Lower leg skin (tissue), 4 donors: Measurements from ENCODE around the gene PRPF8. TPM values are rescaled to one million over a fixed set of nuclear protein-coding genes. Genes with fewer than 3 reads are reported as not detected.

Source experiments
- DNase-seq, 2 donors: peaks; one replicate each; pipeline ENCODE4 v3.0.0-alpha.2; 2019; ENCODE audit warnings: low spot score in 2 of 2
- H3K4me3 ChIP-seq: fragments of 200-600 bp; sonication (generic); 2 replicates; pipeline ENCODE4 v1.5.1; 2017; ENCODE audit warnings: mild to moderate bottlenecking, low read depth; ENCODE audit not compliant: poor library complexity, severe bottlenecking
- CTCF ChIP-seq, 3 donors: fragments of 450-650 bp; IDR thresholded peaks; one replicate each; pipeline ENCODE4 v1.5.1; 2016; ENCODE audit warnings: antibody characterized with exemption in 3 of 3, mild to moderate bottlenecking in 3 of 3, moderate library complexity in 2 of 3
- POLR2A ChIP-seq, 2 donors: fragments of 450-650 bp; IDR thresholded peaks; one replicate each; pipeline ENCODE4 v1.6.1; 2016 to 2017; ENCODE audit warnings: antibody characterized with exemption in 2 of 2, mild to moderate bottlenecking in 1 of 2, moderate library complexity in 1 of 2
- WGBS, 2 donors: methylation state at CpG; one replicate each; pipeline ENCODE4 v1.1.5; 2018; 5-methylcytosine and 5-hydroxymethylcytosine counted together
- intact Hi-C: fragments of 100-400 bp; cut with DNase I; formaldehyde crosslinking; loops from one replicate; pipeline ENCODE4 v1.15.0; 2023; ENCODE audit warnings: low total_unique reads
- total RNA-seq, 4 donors: library from RNA; depleted of rRNA; stranded (reverse); fragments of >200 nt; gene quantifications; one replicate each; pipeline ENCODE4 v1.1.0, GENCODE V29; 2016

The PRPF8 gene
- total RNA-seq, 4 donors from 2014 or later: 140 to 228 (median 173) TPM

- no peak overlapping the region for H3K4me3 ChIP-seq
- DNase-seq: no peak
- intact Hi-C loops: no loop called here
- WGBS, 2 donors: 77 to 82% methylated on average over 13 of the region's 13 CpGs
- TF ChIP-seq POLR2A (IDR thresholded peaks at IDR 0.05) (no peak), CTCF (IDR thresholded peaks at IDR 0.05) (no peak)
Observed at GRCh38 chr17:1616101-1616500, 68.6 kb downstream of the PRPF8 start.

- intact Hi-C loops: no loop called here
- 71 to 85% methylated on average over 16 of the region's 16 CpGs for WGBS, 2 donors
- DNase-seq: no peak
- TF ChIP-seq CTCF (IDR thresholded peaks at IDR 0.05) (no peak), POLR2A (IDR thresholded peaks at IDR 0.05) (no peak)
- no peak overlapping the region for H3K4me3 ChIP-seq
Observed at GRCh38 chr17:1612400-1612799, 72.3 kb downstream of the PRPF8 start.

GRCh38 chr17:1611715-1612114, 73.0 kb downstream of the PRPF8 start:
- no peak for TF ChIP-seq POLR2A (IDR thresholded peaks at IDR 0.05)
- TF ChIP-seq CTCF (IDR thresholded peaks at IDR 0.05): no peak
- no peak overlapping the region for H3K4me3 ChIP-seq
- DNase-seq: no peak
- intact Hi-C loops: no loop called here
- WGBS, 2 donors: 68 to 74% methylated on average over 10 of the region's 10 CpGs

GRCh38 chr17:1608676-1609075, 76.0 kb downstream of the PRPF8 start:
- 70 to 89% methylated on average over 7 of the region's 7 CpGs for WGBS, 2 donors
- no peak overlapping the region for H3K4me3 ChIP-seq
- TF ChIP-seq CTCF (IDR thresholded peaks at IDR 0.05): no peak
- TF ChIP-seq POLR2A (IDR thresholded peaks at IDR 0.05): no peak
- intact Hi-C loops: no loop called here
- DNase-seq: no peak

GRCh38 chr17:1607971-1608320, 76.7 kb downstream of the PRPF8 start:
- no peak for DNase-seq
- 83 to 85% methylated on average over 5 of the region's 5 CpGs for WGBS, 2 donors
- TF ChIP-seq POLR2A (IDR thresholded peaks at IDR 0.05) (no peak), CTCF (IDR thresholded peaks at IDR 0.05) (no peak)
- intact Hi-C loops: no loop called here
- no peak overlapping the region for H3K4me3 ChIP-seq

- no peak for DNase-seq
- intact Hi-C loops: no loop called here
- no peak overlapping the region for H3K4me3 ChIP-seq
- 83 to 85% methylated on average over 15 to 26 of the region's 26 CpGs for WGBS, 2 donors
- TF ChIP-seq CTCF (IDR thresholded peaks at IDR 0.05) (no peak), POLR2A (IDR thresholded peaks at IDR 0.05) (no peak)
Observed at GRCh38 chr17:1606352-1606985, 78.2 kb downstream of the PRPF8 start.
